SU-DHL-6 (cell line): Measurements from ENCODE around the gene CYLD.

Experiments used
- H2AFZ ChIP-seq: fragments of 200-600 bp; sonication (generic); 2 replicates; pipeline ENCODE4 v1.6.1; 2014; ENCODE audit warnings: low read depth, mild to moderate bottlenecking, moderate library complexity, mixed read lengths, antibody characterized with exemption, low read length; ENCODE audit not compliant: severe bottlenecking
- H3F3A ChIP-seq: fragments of 200-600 bp; shearing (Covaris generic); 2 replicates; pipeline ENCODE4 v1.6.0; 2016; ENCODE audit warnings: antibody characterized with exemption, mild to moderate bottlenecking; ENCODE audit not compliant: insufficient read depth
- H3K27ac ChIP-seq: fragments of 200-600 bp; sonication (generic); 2 replicates; pipeline ENCODE4 v1.5.1; 2016; ENCODE audit warnings: low read depth, mild to moderate bottlenecking, low read length, moderate library complexity, mixed read lengths
- H3K27me3 ChIP-seq: fragments of 200-600 bp; sonication (generic), shearing (Covaris generic); 2 replicates; pipeline ENCODE4 v1.6.0; 2014; ENCODE audit warnings: mild to moderate bottlenecking, low read length
- H3K36me3 ChIP-seq: fragments of 200-600 bp; sonication (generic); 2 replicates; pipeline ENCODE4 v1.6.1; 2014; ENCODE audit warnings: mild to moderate bottlenecking, low read length, mixed read lengths
- H3K4me2 ChIP-seq: fragments of 300-600, 200-600 bp; shearing (Covaris generic), sonication (generic); 2 replicates; pipeline ENCODE4 v1.6.0; 2014; ENCODE audit warnings: low read length, low read depth, mild to moderate bottlenecking; ENCODE audit not compliant: poor library complexity, severe bottlenecking
- H3K4me3 ChIP-seq: fragments of 200-600 bp; sonication (generic); 2 replicates; pipeline ENCODE4 v1.5.1; 2014; ENCODE audit warnings: antibody characterized with exemption, low read length, mild to moderate bottlenecking, mixed read lengths; ENCODE audit not compliant: insufficient read depth, poor library complexity, severe bottlenecking
- H3K79me2 ChIP-seq: fragments of 200-600 bp; sonication (generic); 2 replicates; pipeline ENCODE4 v1.6.1; 2014; ENCODE audit warnings: mild to moderate bottlenecking, low read length, moderate library complexity; ENCODE audit not compliant: insufficient read depth
- H3K9ac ChIP-seq: fragments of 200-600 bp; sonication (generic); 2 replicates; pipeline ENCODE4 v1.7.0; 2014; ENCODE audit warnings: mild to moderate bottlenecking, low read length
- H3K9me2 ChIP-seq: fragments of 200-600 bp; sonication (generic); replicated peaks from 2 replicates; pipeline ENCODE4 v1.6.1; 2014; ENCODE audit warnings: low read length; ENCODE audit not compliant: insufficient read depth
- H3K9me3 ChIP-seq: fragments of 200-600 bp; sonication (generic); 2 replicates; pipeline ENCODE4 v1.6.1; 2014; ENCODE audit warnings: low read length, mixed read lengths; ENCODE audit not compliant: insufficient read depth
- H4K20me1 ChIP-seq: fragments of 200-600 bp; sonication (generic); 2 replicates; pipeline ENCODE4 v1.6.1; 2014; ENCODE audit warnings: low read depth, mild to moderate bottlenecking, antibody characterized with exemption, low read length, moderate library complexity, mixed read lengths
- EZH2phosphoT487 ChIP-seq: fragments of 200-600 bp; sonication (generic), shearing (Covaris generic); conservative IDR thresholded peaks from 2 replicates; pipeline ENCODE4 v1.6.1; 2018; ENCODE audit warnings: mild to moderate bottlenecking, antibody characterized with exemption, low read length, moderate library complexity, mixed read lengths
- TF ChIP-seq, protein P1 (sequence below): fragments of 200-600 bp; sonication (generic); IDR thresholded peaks from one replicate; pipeline ENCODE4 v1.5.1; 2017; ENCODE audit warnings: antibody characterized with exemption, mild to moderate bottlenecking, low read length, moderate library complexity; ENCODE audit not compliant: insufficient read depth, poor library complexity, severe bottlenecking

Gene CYLD

GRCh38 chr16:50741781-50742575 is at the start of gene CYLD:
Gene CYLD (plus strand): TSS chr16:50742086. CDS start chr16:50749699, 7,613 bp downstream.
- no peak for TF ChIP-seq EZH2phosphoT487
- TF ChIP-seq, protein P1, sequence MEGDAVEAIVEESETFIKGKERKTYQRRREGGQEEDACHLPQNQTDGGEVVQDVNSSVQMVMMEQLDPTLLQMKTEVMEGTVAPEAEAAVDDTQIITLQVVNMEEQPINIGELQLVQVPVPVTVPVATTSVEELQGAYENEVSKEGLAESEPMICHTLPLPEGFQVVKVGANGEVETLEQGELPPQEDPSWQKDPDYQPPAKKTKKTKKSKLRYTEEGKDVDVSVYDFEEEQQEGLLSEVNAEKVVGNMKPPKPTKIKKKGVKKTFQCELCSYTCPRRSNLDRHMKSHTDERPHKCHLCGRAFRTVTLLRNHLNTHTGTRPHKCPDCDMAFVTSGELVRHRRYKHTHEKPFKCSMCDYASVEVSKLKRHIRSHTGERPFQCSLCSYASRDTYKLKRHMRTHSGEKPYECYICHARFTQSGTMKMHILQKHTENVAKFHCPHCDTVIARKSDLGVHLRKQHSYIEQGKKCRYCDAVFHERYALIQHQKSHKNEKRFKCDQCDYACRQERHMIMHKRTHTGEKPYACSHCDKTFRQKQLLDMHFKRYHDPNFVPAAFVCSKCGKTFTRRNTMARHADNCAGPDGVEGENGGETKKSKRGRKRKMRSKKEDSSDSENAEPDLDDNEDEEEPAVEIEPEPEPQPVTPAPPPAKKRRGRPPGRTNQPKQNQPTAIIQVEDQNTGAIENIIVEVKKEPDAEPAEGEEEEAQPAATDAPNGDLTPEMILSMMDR = no peak
- H4K20me1 ChIP-seq = no peaks in the 10 kb centered on the region
- H3K36me3 ChIP-seq = no peaks in the 10 kb centered on the region
- no peaks in the 10 kb centered on the region for H3K27me3 ChIP-seq
- peak within 1 kb of the TSS; percentile 66 for H3K9ac ChIP-seq
- H3F3A ChIP-seq = no peaks in the 10 kb centered on the region
- no peaks in the 10 kb centered on the region for H3K9me2 ChIP-seq
- no peak within 1 kb of the TSS for H3K27ac ChIP-seq
- peak within 1 kb of the TSS; percentile 81 for H3K4me2 ChIP-seq
- H2AFZ ChIP-seq = peak within 1 kb of the TSS; percentile 73
- H3K9me3 ChIP-seq = no peaks in the 10 kb centered on the region
- H3K79me2 ChIP-seq = no peaks in the 10 kb centered on the region
- H3K4me3 ChIP-seq = peak within 1 kb of the TSS; percentile 69

DNA sequence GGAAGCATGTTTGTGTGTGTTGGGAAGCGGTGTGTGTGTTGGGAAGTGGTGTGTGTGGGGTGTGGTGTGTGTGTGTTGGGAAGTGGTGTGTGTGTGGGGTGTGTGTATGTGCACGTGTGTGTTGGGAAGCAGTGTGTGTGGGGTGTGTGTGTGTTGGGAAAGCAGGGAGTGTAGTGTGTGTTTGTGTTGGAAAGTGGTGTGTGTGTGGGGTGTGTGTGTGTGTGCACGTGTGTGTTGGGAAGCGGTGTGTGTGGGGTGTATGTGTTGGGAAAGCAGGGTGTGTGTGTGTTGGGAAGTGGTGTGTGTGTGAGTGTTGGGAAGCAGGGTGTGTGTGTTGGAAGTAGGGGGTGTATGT is 49.3 kb upstream of the CYLD start:
- Histone ChIP-seq H3K9me2 (no peaks in the 10 kb centered on the region), H3K9ac (no peak overlapping the region), H3K9me3 (no peaks in the 10 kb centered on the region), H3K36me3 (no peaks in the 10 kb centered on the region), H4K20me1 (no peaks in the 10 kb centered on the region), H3K27me3 (no peaks in the 10 kb centered on the region), H3K27ac (no peak overlapping the region), H3F3A (no peaks in the 10 kb centered on the region), H3K4me2 (no peak overlapping the region), H3K79me2 (no peaks in the 10 kb centered on the region), H2AFZ (no peak overlapping the region), H3K4me3 (no peak overlapping the region)
- TF ChIP-seq, protein P1 = no peak
- TF ChIP-seq EZH2phosphoT487 = no peak

DNA sequence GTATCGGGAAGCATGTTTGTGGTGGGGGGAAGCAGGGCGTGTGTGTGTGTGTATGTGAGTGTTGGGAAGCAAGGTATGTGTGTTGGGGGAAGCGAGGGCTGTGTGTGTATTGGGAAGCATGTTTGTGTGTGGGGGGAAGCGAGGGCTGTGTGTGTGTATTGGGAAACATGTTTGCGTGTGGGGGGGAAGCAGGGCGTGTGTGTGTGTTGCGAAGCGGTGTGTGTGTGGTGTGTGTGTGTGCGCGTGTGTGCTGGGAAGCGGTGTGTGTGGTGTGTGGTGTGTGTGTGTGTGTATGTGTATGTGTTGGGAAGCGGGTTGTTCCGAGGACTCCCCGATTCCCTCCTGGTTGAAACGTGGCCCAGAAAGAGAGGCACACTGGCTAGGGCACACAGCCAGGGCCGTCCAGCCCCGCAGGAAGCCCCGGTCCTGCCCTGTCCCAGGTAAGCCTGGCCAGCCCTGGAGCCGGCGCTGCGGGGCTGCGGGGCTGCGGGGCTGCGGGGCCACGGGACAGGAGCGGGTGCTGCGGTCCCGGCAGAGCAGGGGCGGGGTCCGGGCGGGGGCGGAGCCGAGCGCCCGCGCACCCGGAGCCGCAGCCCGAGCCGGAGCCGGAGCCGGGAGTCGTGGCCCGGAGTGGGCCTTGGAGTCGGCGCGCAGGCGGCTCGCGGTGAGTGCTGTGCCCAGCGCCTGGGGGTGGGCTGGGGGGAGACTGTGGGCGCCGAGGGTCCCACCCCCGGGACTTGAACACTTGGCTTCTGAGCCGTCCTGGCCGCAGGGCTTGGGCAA is 48.7 kb upstream of the CYLD start, which contains the start of gene NOD2:
TSS of gene NOD2 (plus strand) at position 608 of the 783 bp plus-strand sequence. CDS start 5,890 bp downstream, outside the sequence.
- H3K4me2 ChIP-seq = no peak within 1 kb of the TSS
- no peak within 1 kb of the TSS for H3K27ac ChIP-seq
- TF ChIP-seq, protein P1 = no peak
- no peak for TF ChIP-seq EZH2phosphoT487
- no peak within 1 kb of the TSS for H2AFZ ChIP-seq
- no peak within 1 kb of the TSS for H3K4me3 ChIP-seq
- no peak within 1 kb of the TSS for H3K9ac ChIP-seq
- H4K20me1 ChIP-seq = no peaks in the 10 kb centered on the region
- H3K79me2 ChIP-seq = no peaks in the 10 kb centered on the region
- H3K27me3 ChIP-seq = no peaks in the 10 kb centered on the region
- no peaks in the 10 kb centered on the region for H3F3A ChIP-seq
- H3K9me3 ChIP-seq = no peaks in the 10 kb centered on the region
- no peaks in the 10 kb centered on the region for H3K9me2 ChIP-seq
- no peaks in the 10 kb centered on the region for H3K36me3 ChIP-seq
